ENCODE results near the gene ETV6.

The ETV6 gene

GRCh38 chr12:11836282-11837151 lies 187.0 kb downstream of the ETV6 start:
- peak; percentile 55 for DNase-seq

GRCh38 chr12:11837216-11837934 lies 187.9 kb downstream of the ETV6 start:
- no peak for DNase-seq

GRCh38 chr12:11838403-11838802 lies 188.9 kb downstream of the ETV6 start:
- no peak for DNase-seq

- DNase-seq = no peak
Observed at GRCh38 chr12:11839091-11839641, 189.7 kb downstream of the ETV6 start.

GRCh38 chr12:11840366-11840765 lies 190.9 kb downstream of the ETV6 start:
- no peak for DNase-seq

GRCh38 chr12:11846488-11846887 lies 197.0 kb downstream of the ETV6 start:
- DNase-seq = no peak

- no peak for DNase-seq
Observed at GRCh38 chr12:11847539-11847938, 198.1 kb downstream of the ETV6 start.

- DNase-seq = no peak
Observed at GRCh38 chr12:11849757-11850504, 200.5 kb downstream of the ETV6 start.

GRCh38 chr12:11853126-11853525 lies 203.7 kb downstream of the ETV6 start:
- DNase-seq = no peak

GRCh38 chr12:11854011-11854499 lies 204.6 kb downstream of the ETV6 start:
- no peak for DNase-seq

GRCh38 chr12:11855983-11856374 lies 206.5 kb downstream of the ETV6 start:
- DNase-seq = no peak

GRCh38 chr12:11856971-11857370 lies 207.5 kb downstream of the ETV6 start:
- no peak for DNase-seq

- no peak for DNase-seq
Observed at GRCh38 chr12:11859705-11860425, 210.4 kb downstream of the ETV6 start.

- DNase-seq = no peak
Observed at GRCh38 chr12:11861155-11861863, 211.8 kb downstream of the ETV6 start.

GRCh38 chr12:11861864-11862600 lies 212.6 kb downstream of the ETV6 start:
- no peak for DNase-seq

GRCh38 chr12:11862798-11863197 lies 213.3 kb downstream of the ETV6 start:
- DNase-seq = no peak

GRCh38 chr12:11863478-11863906 lies 214.0 kb downstream of the ETV6 start:
- DNase-seq = no peak

- no peak for DNase-seq
Observed at GRCh38 chr12:11863988-11864387, 214.5 kb downstream of the ETV6 start.

- no peak for DNase-seq
Observed at GRCh38 chr12:11865824-11866223, 216.3 kb downstream of the ETV6 start.

- no peak for DNase-seq
Observed at GRCh38 chr12:11868027-11868426, 218.6 kb downstream of the ETV6 start.

GRCh38 chr12:11869406-11869805 lies 219.9 kb downstream of the ETV6 start:
- no peak for DNase-seq

All from eye (tissue), 1 donor.